ENCODE data around the gene ACE2.

- TF ChIP-seq CTCF (IDR thresholded peaks at IDR 0.05) (no peak), POLR2A (IDR thresholded peaks at IDR 0.05) (no peak)
Observed at GRCh38 chrX:15646543-15646942, 45.8 kb upstream of the ACE2 start.
